HG03378 (cell line): ENCODE data around the gene GSTM2.
A peak's percentile ranks its signal among the peaks of the same experiment; 100 is the strongest.

Experiments used
- ATAC-seq: cut with Tn5 transposase; IDR thresholded peaks from one replicate; pipeline ENCODE4 v1.9.1; 2021; ENCODE audit warnings: mild to moderate bottlenecking, moderate library complexity; ENCODE audit not compliant: unreplicated experiment

Gene GSTM2

DNA sequence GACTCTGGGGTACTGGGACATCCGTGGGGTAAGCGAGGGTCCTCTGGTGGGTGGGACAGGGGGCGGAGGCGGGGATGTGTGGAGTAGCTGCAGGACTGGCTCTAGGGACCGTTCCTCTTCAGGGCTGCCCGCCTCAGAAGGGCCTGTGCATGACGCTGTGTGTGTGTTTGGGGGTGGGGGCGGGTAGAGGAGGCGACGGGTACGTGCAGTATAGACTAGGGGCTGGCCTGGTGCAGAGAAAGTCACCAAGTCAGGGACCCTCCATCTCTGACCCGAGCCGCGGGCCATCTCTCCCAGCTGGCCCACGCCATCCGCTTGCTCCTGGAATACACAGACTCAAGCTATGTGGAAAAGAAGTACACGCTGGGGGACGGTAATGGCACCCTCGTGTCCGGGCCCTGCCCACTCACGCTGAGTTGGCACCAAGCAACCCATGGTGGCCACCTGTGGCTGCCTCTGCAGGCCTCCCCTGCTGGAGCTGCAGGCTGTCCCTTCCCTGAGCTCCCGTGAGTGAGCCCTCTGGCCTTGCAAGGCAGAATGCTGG is 44.5 kb downstream of the GSTM2 start:
- ATAC-seq, result no peak

DNA sequence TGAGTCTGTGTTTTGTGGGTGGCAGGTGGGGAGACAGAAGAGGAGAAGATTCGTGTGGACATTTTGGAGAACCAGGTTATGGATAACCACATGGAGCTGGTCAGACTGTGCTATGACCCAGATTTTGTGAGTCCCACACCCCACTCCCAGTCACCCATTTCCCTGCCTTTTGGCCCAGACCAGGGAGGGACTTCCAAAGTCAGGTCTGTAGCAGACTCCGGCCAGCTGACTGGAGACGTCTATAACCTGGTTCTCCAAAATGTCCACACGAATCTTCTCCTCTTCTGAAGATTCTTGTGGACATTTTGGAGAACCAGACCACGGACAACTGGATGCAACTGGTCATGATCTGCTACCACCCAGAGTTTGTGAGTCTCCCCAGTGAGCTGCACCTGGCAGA is 45.8 kb downstream of the GSTM2 start:
- ATAC-seq, result no peak

DNA sequence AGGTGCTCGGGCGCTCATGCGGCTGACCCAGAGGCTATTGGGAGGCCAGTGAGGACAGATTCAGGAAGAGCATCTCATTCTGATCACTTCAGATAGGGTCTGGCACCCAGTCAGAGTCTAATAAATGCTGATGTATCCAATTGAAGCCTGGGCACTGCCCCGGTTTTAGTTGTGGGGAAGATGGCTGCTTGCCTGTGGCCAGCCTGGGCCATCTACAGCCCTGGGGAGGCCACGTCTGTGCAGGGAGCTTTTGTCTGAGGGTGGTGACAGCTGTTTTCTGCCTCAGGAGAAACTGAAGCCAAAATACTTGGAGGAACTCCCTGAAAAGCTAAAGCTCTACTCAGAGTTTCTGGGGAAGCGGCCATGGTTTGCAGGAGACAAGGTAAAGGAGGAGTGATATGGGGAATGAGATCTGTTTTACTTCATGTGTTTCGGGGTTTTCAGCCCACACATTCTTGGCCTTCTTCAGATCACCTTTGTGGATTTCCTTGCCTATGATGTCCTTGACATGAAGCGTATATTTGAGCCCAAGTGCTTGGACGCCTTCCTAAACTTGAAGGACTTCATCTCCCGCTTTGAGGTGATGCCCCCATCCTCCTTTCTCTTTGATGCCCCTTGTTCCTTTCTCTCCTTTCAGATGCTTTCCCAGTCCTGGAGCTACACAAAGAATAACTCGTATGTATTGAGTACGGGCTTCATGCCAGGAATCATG is 47.0 kb downstream of the GSTM2 start:
- no peak for ATAC-seq

DNA sequence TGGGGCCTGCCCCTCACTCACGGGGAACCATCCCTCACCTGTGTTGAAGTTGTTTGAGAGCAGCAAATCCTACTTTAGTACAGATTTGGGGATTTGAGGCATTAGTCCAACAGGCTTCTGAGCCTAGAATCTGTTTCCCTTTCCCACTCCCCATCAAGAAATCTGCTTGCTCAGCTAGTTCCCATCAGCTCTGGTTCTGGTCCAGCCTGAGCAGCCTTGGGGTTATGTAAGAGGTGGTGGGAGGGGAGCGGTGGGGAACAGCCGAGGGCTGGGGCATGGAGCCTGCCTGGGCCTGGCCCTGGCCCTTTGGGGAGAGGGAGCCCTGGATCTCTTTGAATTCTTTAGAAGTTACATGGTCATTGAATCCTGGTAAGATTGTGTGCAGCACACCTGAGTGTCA is 48.3 kb downstream of the GSTM2 start:
- ATAC-seq, result no peak

DNA sequence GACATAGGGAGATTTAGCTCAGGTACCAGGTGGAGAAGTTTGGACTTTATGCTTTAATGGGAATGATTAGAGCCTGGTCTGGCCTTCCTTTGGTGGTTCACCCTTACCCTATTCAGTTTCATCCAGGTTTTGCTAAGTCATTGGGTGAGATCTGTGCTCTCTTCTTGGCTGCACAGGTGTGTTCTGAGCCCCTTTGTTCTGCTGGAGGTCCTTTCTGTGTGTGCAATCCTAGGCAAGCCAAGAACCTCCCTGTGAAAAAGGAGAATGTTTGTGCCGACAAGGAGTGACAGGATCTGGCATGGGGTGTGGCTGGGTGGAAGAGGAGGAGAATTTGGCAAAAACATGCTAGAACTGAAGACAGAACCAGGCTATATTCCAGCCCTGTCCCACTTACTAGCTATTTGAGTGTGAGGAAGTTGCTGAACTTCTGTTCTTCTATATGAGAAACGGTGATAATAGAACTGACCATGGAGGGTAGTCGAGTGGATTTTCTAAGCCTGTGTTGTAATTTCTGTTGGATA is 48.8 kb downstream of the GSTM2 start:
- no peak for ATAC-seq

DNA sequence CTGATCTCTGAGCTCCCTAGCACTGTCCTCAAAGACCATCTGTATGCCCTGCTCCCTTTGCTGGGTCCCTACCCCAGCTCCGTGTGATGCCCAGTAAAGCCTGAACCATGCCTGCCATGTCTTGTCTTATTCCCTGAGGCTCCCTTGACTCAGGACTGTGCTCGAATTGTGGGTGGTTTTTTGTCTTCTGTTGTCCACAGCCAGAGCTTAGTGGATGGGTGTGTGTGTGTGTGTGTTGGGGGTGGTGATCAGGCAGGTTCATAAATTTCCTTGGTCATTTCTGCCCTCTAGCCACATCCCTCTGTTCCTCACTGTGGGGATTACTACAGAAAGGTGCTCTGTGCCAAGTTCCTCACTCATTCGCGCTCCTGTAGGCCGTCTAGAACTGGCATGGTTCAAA is 49.9 kb downstream of the GSTM2 start:
- ATAC-seq, result no peak

DNA sequence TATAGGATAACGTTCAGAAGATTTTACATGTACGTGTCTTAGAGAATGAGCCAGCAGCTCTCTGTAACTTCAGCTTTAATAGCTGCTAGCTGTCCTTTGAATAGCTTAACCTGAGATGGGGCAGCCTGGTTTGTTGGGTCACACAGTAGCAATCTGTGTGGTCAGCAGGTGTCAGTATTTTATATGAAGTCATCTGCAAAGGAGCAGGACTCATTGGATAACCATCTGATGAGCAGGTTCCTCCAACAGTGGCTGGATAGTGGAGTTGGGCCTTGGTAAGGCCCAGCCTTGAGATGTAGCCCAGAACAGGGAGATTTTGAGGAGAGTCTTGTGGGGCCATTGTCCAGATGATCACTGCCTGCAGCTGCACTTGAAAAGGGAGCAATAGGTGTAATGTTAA is 50.6 kb downstream of the GSTM2 start:
- no peak for ATAC-seq

DNA sequence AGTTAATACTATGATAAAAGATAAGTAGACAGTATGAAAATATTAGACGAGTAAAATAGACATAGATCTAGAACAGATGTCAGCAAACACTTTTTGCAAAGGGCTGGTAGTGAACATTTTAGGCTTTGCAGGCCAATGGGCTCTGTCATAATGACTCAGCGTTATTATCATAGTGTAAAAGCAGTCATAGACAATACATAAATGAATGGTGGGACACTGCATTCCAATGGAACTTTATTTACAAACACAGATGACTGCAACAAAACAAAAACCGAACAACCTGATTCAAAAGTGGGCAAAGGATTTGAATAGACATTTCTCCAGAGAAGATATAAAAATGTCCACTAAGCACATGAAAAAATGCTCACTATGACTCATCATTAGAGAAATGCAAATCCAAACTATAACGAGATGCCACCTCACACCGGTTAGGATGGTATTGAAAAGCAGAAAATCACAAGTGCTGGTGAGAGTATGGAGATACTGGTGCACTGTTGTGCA is 51.5 kb downstream of the GSTM2 start:
- ATAC-seq, result peak; percentile 59

DNA sequence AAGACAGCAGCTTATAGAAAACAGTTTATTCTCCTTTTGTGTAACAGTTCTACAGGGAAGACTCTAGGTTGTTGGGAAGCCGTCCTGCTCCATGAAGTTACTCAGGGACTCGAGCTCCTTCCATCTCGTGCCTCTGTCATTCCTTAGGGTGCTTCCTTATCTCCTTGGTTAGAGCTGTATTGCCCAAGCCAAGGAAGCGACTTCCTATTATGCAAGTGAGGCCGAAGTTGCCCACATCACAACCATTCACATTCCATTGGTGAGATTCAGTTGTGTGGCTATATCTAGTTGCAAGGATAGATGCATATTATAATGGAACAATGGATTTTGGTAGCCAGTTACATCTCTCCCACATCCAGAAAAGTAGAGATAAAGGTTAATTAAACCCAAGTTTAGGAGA is 53.2 kb downstream of the GSTM2 start:
- ATAC-seq, result no peak

DNA sequence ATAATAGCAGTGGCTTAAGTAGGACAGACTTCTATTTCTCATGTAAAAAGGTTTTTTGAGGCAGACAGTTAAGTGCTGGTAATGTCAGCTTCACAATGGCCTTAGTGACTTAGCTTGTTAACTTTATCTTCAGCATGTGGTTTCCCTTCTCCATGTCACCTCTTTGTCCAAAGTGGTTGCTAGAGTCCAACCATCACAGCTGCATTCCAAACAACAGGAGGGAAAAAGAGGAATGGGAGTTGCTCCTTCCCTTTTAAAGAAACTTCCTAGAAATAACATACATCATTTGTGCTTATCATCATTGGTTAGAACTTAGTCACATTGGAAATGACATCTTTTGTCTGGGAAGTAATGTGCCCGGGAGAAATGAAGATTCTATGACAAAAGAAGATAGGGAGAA is 54.1 kb downstream of the GSTM2 start:
- no peak for ATAC-seq

DNA sequence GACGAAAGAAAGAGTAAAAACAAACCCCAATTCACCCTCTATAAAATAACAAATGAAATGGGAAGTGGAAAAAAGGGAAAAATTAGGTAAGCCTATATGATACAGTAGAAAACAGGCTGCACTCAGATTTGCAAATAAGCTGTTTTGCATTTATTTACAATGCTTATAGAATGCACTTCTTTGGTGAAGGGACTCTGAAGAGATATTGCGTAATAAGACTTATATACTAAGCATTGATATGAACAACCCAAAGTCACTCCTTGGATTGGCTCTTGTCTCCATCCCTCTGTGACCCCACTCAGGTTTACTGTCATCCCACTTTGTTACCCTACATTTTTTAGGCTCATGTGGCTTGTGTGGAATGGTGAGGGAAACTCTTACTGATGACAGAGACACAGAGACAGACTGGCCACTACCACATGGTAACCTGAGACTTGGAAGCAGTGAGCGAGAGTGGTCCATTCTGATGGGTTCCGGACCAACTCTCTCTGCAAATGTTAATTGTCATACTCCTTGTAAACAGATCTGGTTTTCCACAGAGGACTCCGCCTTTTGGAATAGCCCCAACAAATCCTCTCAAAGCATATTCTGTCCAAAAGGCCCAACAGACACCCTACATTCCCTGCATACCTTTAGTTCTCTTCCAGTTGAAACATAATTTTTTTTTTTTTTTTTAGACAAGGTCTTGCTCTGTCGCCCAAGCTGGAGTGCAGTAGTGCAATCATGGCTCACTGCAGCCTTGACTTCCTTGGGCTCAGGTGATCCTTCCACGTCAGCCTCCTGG is 55.2 kb downstream of the GSTM2 start:
- ATAC-seq, result no peak
